NCI-H2196 treated with DMSO at 0.1 percent for 48 hours (cell line): ENCODE measurements around the gene PPHLN1.
"Not testable (repeated sequence)": the region's sequence is repeated elsewhere in the genome, so short reads cannot be mapped to it uniquely, and the experiment has no call there.

Experiments
- DNase-seq: peaks from one replicate; lab custom pipeline; 2025; ENCODE audit not compliant: unreplicated experiment; lab: John Stamatoyannopoulos, UW

PPHLN1 gene

GRCh38 chr12:42364692-42365091 is 38.7 kb downstream of the PPHLN1 start:
- no peak for DNase-seq

GRCh38 chr12:42365486-42365885 is 39.5 kb downstream of the PPHLN1 start:
- DNase-seq: no peak

GRCh38 chr12:42370013-42370412 is 44.0 kb downstream of the PPHLN1 start:
- DNase-seq: no peak

- peak; percentile 26 for DNase-seq
These were observed 46.3 kb downstream of the PPHLN1 start for GRCh38 chr12:42372154-42372791.

- DNase-seq: no peak
These were observed 47.7 kb downstream of the PPHLN1 start for GRCh38 chr12:42373669-42374068.

- no peak for DNase-seq
These were observed 54.8 kb downstream of the PPHLN1 start for GRCh38 chr12:42380733-42381132.

- no peak for DNase-seq
These were observed 56.2 kb downstream of the PPHLN1 start for GRCh38 chr12:42382013-42382696.

- DNase-seq: no peak
These were observed 59.4 kb downstream of the PPHLN1 start for GRCh38 chr12:42385326-42385841.

- DNase-seq: no peak
These were observed 60.3 kb downstream of the PPHLN1 start for GRCh38 chr12:42386308-42386707.

- not testable (repeated sequence) for DNase-seq
These were observed 62.1 kb downstream of the PPHLN1 start for GRCh38 chr12:42388086-42388485.

GRCh38 chr12:42394429-42394828 is 68.5 kb downstream of the PPHLN1 start:
- DNase-seq: no peak

GRCh38 chr12:42396473-42397259 is 70.7 kb downstream of the PPHLN1 start:
- no peak for DNase-seq

- no peak for DNase-seq
These were observed 76.9 kb downstream of the PPHLN1 start for GRCh38 chr12:42402821-42403411.

GRCh38 chr12:42407306-42407705 is 81.3 kb downstream of the PPHLN1 start:
- no peak for DNase-seq

- no peak for DNase-seq
These were observed 83.5 kb downstream of the PPHLN1 start for GRCh38 chr12:42409471-42409870.

GRCh38 chr12:42410340-42410739 is 84.4 kb downstream of the PPHLN1 start:
- no peak for DNase-seq

GRCh38 chr12:42420395-42420794 is 94.4 kb downstream of the PPHLN1 start:
- DNase-seq: no peak

- no peak for DNase-seq
These were observed 96.1 kb downstream of the PPHLN1 start for GRCh38 chr12:42421844-42422779.

- no peak for DNase-seq
These were observed 96.8 kb downstream of the PPHLN1 start for GRCh38 chr12:42422785-42423184.

- no peak for DNase-seq
These were observed 100.8 kb downstream of the PPHLN1 start for GRCh38 chr12:42426746-42427145.
